H1 (cell line): Measurements from ENCODE around the gene LDLRAD3. TPM values are rescaled to one million over a fixed set of nuclear protein-coding genes. Genes with fewer than 3 reads are reported as not detected.

Source experiments
- CBX8 ChIP-seq: fragments of 300-800, 300-1000 bp; sonication (generic); IDR thresholded peaks from 2 replicates; pipeline ENCODE4 v1.7.1; 2016; ENCODE audit warnings: low read depth, low read length, borderline replicate concordance
- CHD7 ChIP-seq: fragments of 300-600 bp; sonication (generic); IDR thresholded peaks from 2 replicates; pipeline ENCODE4 v1.7.1; 2012; ENCODE audit warnings: low read length, moderate library complexity, mild to moderate bottlenecking, inconsistent platforms; ENCODE audit not compliant: insufficient replicate concordance
- EP300 ChIP-seq, 2 experiments: IDR thresholded peaks; 1 replicate in 1 of 2; 2 replicates in 1 of 2; pipeline ENCODE4 v1.6.1; 2011 to 2012; ENCODE audit warnings: low read depth in 2 of 2, low read length in 2 of 2, mild to moderate bottlenecking in 2 of 2, borderline replicate concordance in 1 of 2, inconsistent platforms in 1 of 2, moderate library complexity in 1 of 2
- EZH2 ChIP-seq: fragments of 200-600 bp; sonication (generic); IDR thresholded peaks from 2 replicates; pipeline ENCODE4 v1.7.1; 2012; ENCODE audit warnings: low read depth, mild to moderate bottlenecking, moderate library complexity, low read length, inconsistent platforms; ENCODE audit not compliant: severe bottlenecking
- HDAC6 ChIP-seq: IDR thresholded peaks from one replicate; pipeline ENCODE4 v1.7.1; 2012; ENCODE audit warnings: low read depth, mild to moderate bottlenecking, inconsistent platforms, low read length, moderate library complexity
- KDM4A ChIP-seq: IDR thresholded peaks from one replicate; pipeline ENCODE4 v1.7.1; 2012; ENCODE audit warnings: low read depth, mild to moderate bottlenecking, moderate library complexity, low read length, inconsistent platforms; ENCODE audit not compliant: severe bottlenecking
- MAX ChIP-seq: IDR thresholded peaks from 2 replicates; pipeline ENCODE4 v1.6.1; 2012; ENCODE audit warnings: inconsistent platforms
- RFX5 ChIP-seq: IDR thresholded peaks from 2 replicates; pipeline ENCODE4 v1.6.1; 2011; ENCODE audit warnings: low read depth, low read length, improper control_type of control experiment, borderline replicate concordance
- TAF1 ChIP-seq: IDR thresholded peaks from 2 replicates; pipeline ENCODE4 v1.6.1; 2011; ENCODE audit warnings: mild to moderate bottlenecking, low read depth, low read length
- polyA plus RNA-seq, 7 experiments: library from polyadenylated mRNA; depleted of rRNA in 3 of 7; stranded (reverse) in 5 of 7; unstranded in 2 of 7; fragments of >200 nt in 5 of 7; fragments of 200-250 nt in 2 of 7; gene quantifications; 1 replicate in 5 of 7; 2 replicates in 1 of 7; 4 replicates in 1 of 7; pipeline versions ENCODE4 v1.2.1 to v1.2.3, GENCODE V29; 2011 to 2013; ENCODE audit warnings: missing spikeins in 2 of 7, mixed read lengths in 2 of 7
- total RNA-seq: library from RNA; stranded (reverse); fragmentation: NEBNext Ultra II Directional; extraction: Animal tissue kit (Norgen Biotek cat#: 25700); gene quantifications from 2 replicates; pipeline ENCODE4 v1.2.1, GENCODE V29; 2021

LDLRAD3 gene
- total and polyA plus RNA-seq, 2 of the 8 experiments (the other 6 are each of a cell fraction or from before 2014, with no cell fraction given): 18.6 to 22.8 TPM

- TF ChIP-seq MAX: no peak
- no peak for TF ChIP-seq CBX8
- TF ChIP-seq TAF1: no peak
- no peak for TF ChIP-seq EZH2
- TF ChIP-seq EP300 (IDR thresholded peaks at IDR 0.05; ENCODE audit: borderline replicate concordance in 1 of 2, low read depth in 2 of 2, low read length in 2 of 2): no peak
- no peak for TF ChIP-seq HDAC6
- no peak for TF ChIP-seq CHD7
- TF ChIP-seq KDM4A: no peak
- TF ChIP-seq RFX5: no peak
Measured at GRCh38 chr11:35980686-35981390, 37.0 kb downstream of the LDLRAD3 start (continued).
